ENCODE measurements around the gene KIAA1328. TPM values are rescaled to one million over a fixed set of nuclear protein-coding genes. Genes with fewer than 3 reads are reported as not detected.

KIAA1328 gene
- total and polyA plus RNA-seq, 8 donors: 8.4 to 27.6 (median 22.9) TPM

DNA sequence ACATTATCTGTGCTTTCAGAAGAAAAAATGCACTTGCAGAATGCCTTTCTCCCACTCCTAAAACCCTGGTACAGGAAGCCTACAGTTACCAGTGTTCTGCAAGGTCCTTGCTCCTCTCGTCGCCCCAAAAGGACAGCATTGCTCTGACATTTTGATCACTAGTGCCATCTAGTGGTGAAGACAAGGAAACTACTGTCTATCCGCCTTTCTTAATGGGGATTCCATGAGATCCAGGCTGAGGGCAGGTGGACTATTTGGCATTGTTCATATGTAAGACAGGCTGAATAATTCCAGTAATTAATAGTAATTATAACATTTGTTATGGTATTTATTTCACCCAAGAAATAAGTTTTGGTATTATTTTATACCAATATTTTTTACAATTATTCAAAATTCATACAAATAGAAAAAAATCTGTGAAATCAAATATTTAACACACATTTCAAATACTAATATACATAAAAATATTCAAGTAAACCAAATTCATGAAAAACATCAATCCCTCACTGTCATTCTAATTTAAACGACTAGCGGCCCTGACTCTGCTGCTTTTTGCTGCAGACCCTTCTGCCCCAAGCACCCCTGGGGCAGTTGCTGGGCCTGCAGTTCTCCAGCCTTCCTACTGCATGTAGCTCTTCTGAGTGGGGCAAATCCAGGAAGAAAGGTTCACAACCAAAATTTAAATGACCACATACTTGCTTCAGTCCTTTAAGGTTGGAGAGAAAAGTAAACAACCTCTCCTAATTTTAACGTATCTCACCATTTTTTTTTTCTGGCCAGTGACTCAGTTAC, 19.1 kb upstream of the KIAA1328 start:
- intact Hi-C loops (cut with DNase I): no loop called here
- H3K9me3 ChIP-seq: no peaks in the 10 kb centered on the region
- DNase-seq (peak in 1 of 4 donors; percentile 73), ATAC-seq (peak; percentile 91)
- TF ChIP-seq, protein P1, sequence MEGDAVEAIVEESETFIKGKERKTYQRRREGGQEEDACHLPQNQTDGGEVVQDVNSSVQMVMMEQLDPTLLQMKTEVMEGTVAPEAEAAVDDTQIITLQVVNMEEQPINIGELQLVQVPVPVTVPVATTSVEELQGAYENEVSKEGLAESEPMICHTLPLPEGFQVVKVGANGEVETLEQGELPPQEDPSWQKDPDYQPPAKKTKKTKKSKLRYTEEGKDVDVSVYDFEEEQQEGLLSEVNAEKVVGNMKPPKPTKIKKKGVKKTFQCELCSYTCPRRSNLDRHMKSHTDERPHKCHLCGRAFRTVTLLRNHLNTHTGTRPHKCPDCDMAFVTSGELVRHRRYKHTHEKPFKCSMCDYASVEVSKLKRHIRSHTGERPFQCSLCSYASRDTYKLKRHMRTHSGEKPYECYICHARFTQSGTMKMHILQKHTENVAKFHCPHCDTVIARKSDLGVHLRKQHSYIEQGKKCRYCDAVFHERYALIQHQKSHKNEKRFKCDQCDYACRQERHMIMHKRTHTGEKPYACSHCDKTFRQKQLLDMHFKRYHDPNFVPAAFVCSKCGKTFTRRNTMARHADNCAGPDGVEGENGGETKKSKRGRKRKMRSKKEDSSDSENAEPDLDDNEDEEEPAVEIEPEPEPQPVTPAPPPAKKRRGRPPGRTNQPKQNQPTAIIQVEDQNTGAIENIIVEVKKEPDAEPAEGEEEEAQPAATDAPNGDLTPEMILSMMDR (IDR thresholded peaks at IDR 0.05): peak; percentile 76 to 79
- H3K36me3 ChIP-seq: peaks cover 0 to 57% of the 10 kb centered on the region in 2 donors
- H3K4me1 ChIP-seq: no peaks in the 10 kb centered on the region
- no peak overlapping the region for H3K27ac ChIP-seq
- no peaks in the 10 kb centered on the region for H3K27me3 ChIP-seq
- H3K4me3 ChIP-seq: no peak overlapping the region

DNA sequence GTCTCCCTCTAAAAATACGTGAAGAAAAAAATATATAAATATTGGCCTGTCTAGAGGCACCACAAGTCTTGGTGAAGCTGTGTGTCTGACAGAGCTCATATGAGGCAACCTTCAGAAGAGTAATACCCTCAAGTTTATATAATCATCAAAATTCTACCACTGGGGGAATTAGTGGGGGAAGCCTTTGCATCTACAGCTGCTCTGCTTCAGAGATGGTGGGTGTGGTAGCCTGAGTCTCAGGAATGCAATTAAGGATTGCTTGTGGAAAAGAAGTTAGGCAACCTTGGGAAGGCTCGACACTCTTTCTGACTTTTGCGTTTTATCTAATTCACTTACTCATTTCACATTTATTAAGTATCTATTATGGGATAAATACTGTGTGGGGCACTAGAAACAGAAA, 17.5 kb upstream of the KIAA1328 start:
- DNase-seq: no peak
- TF ChIP-seq, protein P1 (IDR thresholded peaks at IDR 0.05): no peak
- intact Hi-C loops (cut with DNase I): no loop called here

GRCh38 chr18:36811955-36812354, 17.0 kb upstream of the KIAA1328 start:
- TF ChIP-seq, protein P1 (IDR thresholded peaks at IDR 0.05): no peak
- peak in 1 of 4 donors; percentile 28 for DNase-seq
- no peak for ATAC-seq
- Histone ChIP-seq H3K9me3 (no peaks in the 10 kb centered on the region), H3K27ac (peak overlapping the region in 1 of 2 donors; percentile 55), H3K4me3 (no peak overlapping the region), H3K27me3 (no peaks in the 10 kb centered on the region), H3K4me1 (no peaks in the 10 kb centered on the region), H3K36me3 (peaks cover 0 to 42% of the 10 kb centered on the region in 2 donors)
- intact Hi-C loops (cut with DNase I): no loop called here

More for the DNA sequence above, 17.5 kb upstream of the KIAA1328 start:
- H3K4me3 ChIP-seq: no peak overlapping the region
- H3K27ac ChIP-seq: peak overlapping the region in 1 of 2 donors; percentile 55
- no peaks in the 10 kb centered on the region for H3K9me3 ChIP-seq
- peaks cover 0 to 42% of the 10 kb centered on the region in 2 donors for H3K36me3 ChIP-seq
- ATAC-seq: peak; percentile 46
- no peaks in the 10 kb centered on the region for H3K27me3 ChIP-seq
- H3K4me1 ChIP-seq: no peaks in the 10 kb centered on the region

GRCh38 chr18:36812678-36813077, 16.2 kb upstream of the KIAA1328 start:
- intact Hi-C loops (cut with DNase I): no loop called here
- H3K27ac ChIP-seq: peak overlapping the region; percentile 51 to 55

More at GRCh38 chr18:36812678-36813077, 16.2 kb upstream of the KIAA1328 start:
- no peaks in the 10 kb centered on the region for H3K4me1 ChIP-seq
- ATAC-seq: peak; percentile 13
- H3K4me3 ChIP-seq: no peak overlapping the region
- no peaks in the 10 kb centered on the region for H3K9me3 ChIP-seq
- peak in 2 of 4 donors; percentile 81 to 91 for DNase-seq
- TF ChIP-seq, protein P1 (IDR thresholded peaks at IDR 0.05): no peak
- H3K27me3 ChIP-seq: no peaks in the 10 kb centered on the region
- H3K36me3 ChIP-seq: peaks cover 0 to 42% of the 10 kb centered on the region in 2 donors

All from left lung (tissue), 10 donors.